ENCODE measurements around the gene GOLGA8G.
"Not testable (repeated sequence)": the region's sequence is repeated elsewhere in the genome, so short reads cannot be mapped to it uniquely, and the experiment has no call there.

GOLGA8G gene, protein sequence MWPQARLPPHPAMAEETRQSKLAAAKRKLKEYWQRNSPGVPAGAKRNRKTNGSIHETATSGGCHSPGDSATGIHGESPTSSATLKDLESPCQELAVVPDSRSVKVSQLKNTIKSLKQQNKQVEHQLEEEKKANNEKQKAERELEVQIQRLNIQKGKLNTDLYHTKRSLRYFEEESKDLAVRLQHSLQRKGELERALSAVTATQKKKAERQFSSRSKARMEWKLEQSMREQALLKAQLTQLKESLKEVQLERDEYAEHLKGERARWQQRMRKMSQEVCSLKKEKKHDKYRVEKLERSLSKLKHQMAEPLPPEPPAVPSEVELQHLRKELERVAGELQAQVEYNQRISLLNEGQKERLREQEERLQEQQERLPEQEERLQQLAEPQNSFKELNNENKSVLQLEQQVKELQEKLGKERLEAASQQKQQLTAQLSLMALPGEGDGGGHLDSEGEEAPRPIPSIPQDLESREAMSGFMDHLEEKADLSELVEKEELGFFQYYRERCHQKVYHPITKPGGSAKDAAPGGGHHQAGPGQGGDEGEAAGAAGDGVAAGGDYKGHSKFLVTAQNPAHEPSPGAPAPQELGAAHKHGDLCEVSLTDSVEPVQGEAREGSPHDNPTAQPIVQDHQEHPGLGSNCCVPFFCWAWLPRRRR

DNA sequence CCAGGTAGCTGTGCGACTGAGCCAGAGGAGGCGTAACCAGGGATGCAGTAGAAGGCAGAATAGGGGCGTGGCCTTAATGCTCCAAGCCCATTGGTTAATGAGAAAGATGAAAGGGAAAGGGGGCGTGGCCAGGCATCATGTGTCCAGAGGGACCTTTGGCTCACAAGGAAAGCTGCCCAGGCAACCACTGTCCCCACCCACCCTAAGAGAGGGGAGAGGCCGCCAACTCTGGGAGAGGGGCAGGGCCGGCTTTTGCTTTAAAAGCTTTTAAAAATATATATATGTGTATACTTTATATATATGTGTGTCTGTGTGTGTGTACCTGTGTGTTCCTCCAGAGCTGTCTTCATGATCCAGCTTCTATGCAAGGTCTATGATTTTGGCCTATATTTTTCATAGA lies at the start of gene GOLGA8G:
GOLGA8G (minus strand) TSS at position 18 of the 400 bp plus-strand sequence. CDS start 62 bp downstream, outside the sequence.
- DNase-seq (ENCODE audit: low read depth in 2 of 2): not testable (repeated sequence)

DNA sequence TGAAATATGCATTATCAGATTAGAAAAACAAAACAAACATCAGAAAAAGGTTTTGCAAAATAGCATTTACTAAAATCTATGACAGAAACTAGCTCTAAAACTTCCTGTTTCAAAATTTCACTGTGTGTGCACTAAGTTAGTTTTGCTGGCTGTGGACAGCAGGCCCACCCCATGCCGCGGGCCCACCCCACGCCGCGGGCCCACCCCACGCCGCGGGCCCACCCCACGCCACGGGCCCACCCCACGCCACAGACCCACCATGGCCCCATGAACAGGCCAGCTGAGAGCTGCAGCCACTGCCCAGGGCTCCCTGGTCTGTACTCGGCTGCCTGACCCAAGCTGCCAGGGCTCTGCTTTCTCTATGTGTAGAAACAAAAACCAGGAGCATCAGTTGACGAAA lies 40.6 kb upstream of the GOLGA8G start:
- DNase-seq (ENCODE audit: low read depth in 2 of 2): not testable (repeated sequence)

DNA sequence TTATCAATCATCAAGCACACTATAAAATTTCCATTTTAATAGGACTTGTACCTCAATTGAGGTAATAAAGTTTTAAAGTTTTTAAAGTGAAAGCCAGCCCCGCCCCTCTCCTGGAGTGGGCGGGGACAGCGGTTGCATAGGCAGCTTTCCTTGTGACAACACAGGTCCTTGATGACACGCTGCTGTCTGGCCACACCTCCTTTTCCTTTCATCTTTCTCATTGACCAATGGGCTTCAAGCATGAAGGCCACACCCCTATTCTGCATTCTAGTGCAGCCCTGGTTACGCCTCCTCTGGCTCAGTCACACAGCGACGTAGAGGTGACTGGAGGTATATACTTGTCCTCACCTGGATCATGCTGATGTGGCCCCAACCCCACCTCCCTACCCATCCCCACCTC lies 20.5 kb upstream of the GOLGA8G start, which contains the start of gene GOLGA6L25:
GOLGA6L25 (plus strand) TSS at position 301 of the 400 bp plus-strand sequence; CDS start at position 362, 61 bp downstream.
- not testable (repeated sequence) for DNase-seq (ENCODE audit: low read depth in 2 of 2)

DNA sequence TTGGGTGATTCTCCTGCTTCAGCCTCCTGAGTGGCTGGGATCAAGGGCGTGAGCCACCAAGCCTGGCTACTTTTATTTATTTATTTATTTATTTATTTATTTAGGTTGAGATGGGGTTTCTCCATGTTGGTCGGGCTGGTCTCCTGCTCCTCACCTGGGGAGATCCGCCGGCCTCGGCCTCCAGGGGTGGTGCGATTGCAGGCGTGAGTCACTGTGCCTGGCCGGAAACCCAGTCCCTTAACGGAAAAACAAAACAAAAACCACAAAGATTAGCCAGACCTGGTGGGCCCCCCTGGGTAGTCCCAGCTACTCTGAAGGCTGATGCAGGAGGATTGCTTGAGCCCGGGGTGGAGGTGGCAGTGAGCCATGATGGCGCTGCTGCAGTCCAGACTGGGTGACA lies 17.6 kb downstream of the GOLGA8G start:
- DNase-seq (ENCODE audit: low read depth in 2 of 2): not testable (repeated sequence)

DNA sequence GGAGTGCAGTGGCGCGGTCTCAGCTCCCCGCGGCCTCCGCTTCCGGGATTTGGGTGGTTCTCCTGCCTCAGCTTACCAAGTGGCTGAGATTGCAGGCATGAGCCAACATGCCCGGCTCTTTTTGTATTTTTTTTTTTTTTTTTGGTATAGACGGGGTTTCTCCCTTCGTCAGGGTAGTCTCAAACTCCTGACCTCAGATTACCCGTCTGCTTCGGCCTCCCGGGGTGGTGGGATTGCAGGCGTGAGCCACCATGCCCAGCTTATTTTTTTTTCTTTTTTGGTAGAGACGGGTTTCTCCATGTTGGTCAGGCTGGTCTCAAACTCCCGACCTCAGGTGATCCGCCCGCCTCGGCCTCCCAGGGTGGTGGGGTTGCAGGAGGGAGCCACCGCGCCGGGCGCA lies 18.6 kb downstream of the GOLGA8G start:
- DNase-seq (ENCODE audit: low read depth in 2 of 2): not testable (repeated sequence)

DNA sequence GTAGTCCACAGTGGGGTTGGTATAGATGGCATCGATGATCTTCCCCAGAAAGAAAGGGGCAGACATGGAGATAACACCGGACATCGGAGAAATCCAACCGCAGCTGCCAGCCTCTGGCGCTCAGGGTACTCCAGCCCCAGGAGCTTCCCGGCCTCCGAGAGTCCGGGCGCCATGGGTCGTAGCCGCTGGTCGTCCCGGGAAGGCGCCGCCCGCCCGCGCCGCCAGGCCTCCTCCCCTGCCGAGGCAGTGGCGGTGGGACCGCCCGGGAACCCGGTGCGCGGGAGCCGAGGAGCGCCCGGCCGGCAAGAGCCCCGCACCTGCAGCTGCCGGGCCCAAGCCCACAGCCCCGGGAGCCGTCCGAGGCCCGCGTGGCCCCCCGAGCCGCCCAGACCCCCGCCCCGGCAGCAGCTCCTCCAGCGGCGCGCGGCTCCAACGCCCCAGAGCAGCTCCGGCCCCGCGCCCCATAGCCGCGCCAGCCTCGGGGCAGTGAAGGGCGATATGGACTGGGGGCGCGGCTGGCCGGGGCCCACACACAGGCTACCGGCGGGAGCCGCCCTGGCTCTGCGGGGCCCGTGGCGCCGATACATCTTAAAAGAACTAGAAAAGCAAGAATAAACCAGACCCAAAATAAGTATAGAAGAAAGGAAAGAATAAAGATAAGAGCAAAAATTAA lies 24.4 kb downstream of the GOLGA8G start:
- not testable (repeated sequence) for DNase-seq (ENCODE audit: low read depth in 2 of 2)

DNA sequence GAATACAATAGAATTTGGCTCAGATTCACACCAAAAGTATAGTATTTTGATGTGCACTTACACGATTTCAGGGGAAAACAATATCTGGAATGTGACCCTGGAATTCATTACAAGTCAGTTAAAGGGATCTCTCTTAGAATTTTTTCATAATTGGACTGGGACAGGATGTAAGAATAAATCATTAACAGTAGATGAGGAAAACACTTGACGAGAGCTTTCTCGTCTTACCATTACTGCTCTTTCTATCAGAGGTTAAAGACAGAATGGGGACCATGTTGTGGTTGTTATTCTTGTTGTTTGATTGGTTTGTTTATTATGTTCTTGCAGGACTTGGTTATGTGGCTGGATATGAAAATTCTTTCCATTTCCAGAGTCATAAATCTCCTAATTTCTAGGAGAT lies 51.4 kb downstream of the GOLGA8G start:
- DNase-seq (ENCODE audit: low read depth in 2 of 2): not testable (repeated sequence)
